SK-N-SH (cell line): Measurements from ENCODE around the gene OSBPL6. TPM values are rescaled to one million over a fixed set of nuclear protein-coding genes. Genes with fewer than 3 reads are reported as not detected.

ENCODE experiments used
- EP300 ChIP-seq, 2 experiments: IDR thresholded peaks; 2 replicates each; pipeline versions ENCODE4 v1.4.0 to v1.6.1; 2012; ENCODE audit warnings: borderline replicate concordance in 1 of 2, low read depth in 1 of 2, low read length in 1 of 2
- FOSL2 ChIP-seq: IDR thresholded peaks from 2 replicates; pipeline ENCODE4 v1.4.0; 2012; ENCODE audit warnings: low read depth, mild to moderate bottlenecking, moderate library complexity, borderline replicate concordance
- FOXJ3 ChIP-seq: sonication (generic); formaldehyde crosslinking; IDR thresholded peaks from 2 replicates; pipeline ENCODE4 v1.5.1; 2020; ENCODE audit warnings: mild to moderate bottlenecking, missing genetic modification reagents
- FOXM1 ChIP-seq: IDR thresholded peaks from 2 replicates; pipeline ENCODE4 v1.4.0; 2012; ENCODE audit warnings: low read depth, mild to moderate bottlenecking
- GATA2 ChIP-seq: sonication (generic); formaldehyde crosslinking; IDR thresholded peaks from 2 replicates; pipeline ENCODE4 v1.5.0; 2020; ENCODE audit warnings: mild to moderate bottlenecking, missing genetic modification reagents
- MAX ChIP-seq: IDR thresholded peaks from 2 replicates; pipeline ENCODE4 v1.4.0; 2012; ENCODE audit warnings: low read depth
- NRF1 ChIP-seq: IDR thresholded peaks from 2 replicates; pipeline ENCODE4 v1.6.1; 2012; ENCODE audit warnings: low read depth, mild to moderate bottlenecking, low read length
- RCOR1 ChIP-seq: fragments of 150-350 bp; IDR thresholded peaks from 2 replicates; pipeline ENCODE4 v1.6.1; 2017; ENCODE audit warnings: antibody characterized with exemption, low read length
- REST ChIP-seq: IDR thresholded peaks from 2 replicates; pipeline ENCODE4 v1.6.1; 2012; ENCODE audit warnings: mild to moderate bottlenecking, low read depth, low read length, moderate library complexity
- RFX5 ChIP-seq: IDR thresholded peaks from 2 replicates; pipeline ENCODE4 v1.6.1; 2012; ENCODE audit warnings: mild to moderate bottlenecking, improper control_type of control experiment, low read length
- RXRA ChIP-seq: IDR thresholded peaks from 2 replicates; pipeline ENCODE4 v1.4.0; 2012; ENCODE audit warnings: low read depth, mild to moderate bottlenecking, borderline replicate concordance
- TCF12 ChIP-seq: IDR thresholded peaks from 2 replicates; pipeline ENCODE4 v1.4.0; 2012
- USF1 ChIP-seq: IDR thresholded peaks from 2 replicates; pipeline ENCODE4 v1.4.0; 2012; ENCODE audit warnings: low read depth, borderline replicate concordance
- USF2 ChIP-seq: fragments of 150-350 bp; IDR thresholded peaks from 2 replicates; pipeline ENCODE4 v1.6.1; 2017; ENCODE audit warnings: antibody characterized with exemption, low read length, low read depth, borderline replicate concordance
- YY1 ChIP-seq: IDR thresholded peaks from 2 replicates; pipeline ENCODE4 v1.4.0; 2012; ENCODE audit warnings: low read depth, mild to moderate bottlenecking
- ZBTB33 ChIP-seq: IDR thresholded peaks from 2 replicates; pipeline ENCODE4 v1.4.0; 2012; ENCODE audit warnings: low read depth, borderline replicate concordance
- polyA plus RNA-seq, 3 experiments: library from polyadenylated mRNA; depleted of rRNA; stranded (reverse); fragments of >200 nt; gene quantifications; 2 replicates each; pipeline ENCODE4 v1.2.3, GENCODE V29; 2012

OSBPL6 gene
- polyA plus RNA-seq, 1 of the 3 experiments (the other 2 are of a cell fraction) = 2.7 TPM

GRCh38 chr2:178279142-178279541, 84.8 kb downstream of the OSBPL6 start (continued):
- TF ChIP-seq ZBTB33 = no peak
- TF ChIP-seq NRF1 = no peak
- no peak for TF ChIP-seq USF2
- TF ChIP-seq RFX5 = no peak
- TF ChIP-seq RCOR1 = no peak
- TF ChIP-seq RXRA = no peak
- 0 out of 2 replicates have a peak, but pooled peaks have one; percentile 34 for TF ChIP-seq USF1
- TF ChIP-seq GATA2 = no peak
- peak; percentile 46 to 70; a peak in 3 of 4 replicates for TF ChIP-seq EP300 (IDR thresholded peaks at IDR 0.05; ENCODE audit: borderline replicate concordance in 1 of 2, low read depth in 1 of 2, low read length in 1 of 2)
- no peak for TF ChIP-seq FOXJ3 (CRISPR knock-in tag)
- peak; percentile 86 for TF ChIP-seq FOSL2
- no peak for TF ChIP-seq FOXM1
- peak; percentile 23; the same call in 1 of the 2 replicates for TF ChIP-seq YY1
- TF ChIP-seq TCF12 = peak; percentile 91
- TF ChIP-seq REST = 0 out of 2 replicates have a peak, but pooled peaks have one; percentile 21
- peak; percentile 82; the same call in 1 of the 2 replicates for TF ChIP-seq MAX
